Immature natural killer cell (primary cell): Measurements from ENCODE around the gene TENT4A. TPM values are rescaled to one million over a fixed set of nuclear protein-coding genes. Genes with fewer than 3 reads are reported as not detected.
"Not testable (repeated sequence)": the region's sequence is repeated elsewhere in the genome, so short reads cannot be mapped to it uniquely, and the experiment has no call there.

Source experiments
- DNase-seq, 3 donors: peaks; one replicate each; pipeline ENCODE4 v3.0.0; 2022; ENCODE audit warnings: mixed read lengths in 1 of 3
- H3K27ac Mint-ChIP-seq, 6 donors: one replicate each; pipeline ENCODE4 v1.8.0; 2020; ENCODE audit warnings: mixed read lengths in 6 of 6, mild to moderate bottlenecking in 5 of 6, inconsistent platforms in 4 of 6, moderate library complexity in 3 of 6
- H3K27me3 Mint-ChIP-seq, 3 donors: one replicate each; pipeline ENCODE4 v1.8.0; 2020 to 2021; ENCODE audit warnings: low read depth in 3 of 3, mild to moderate bottlenecking in 3 of 3, mixed read lengths in 3 of 3, moderate library complexity in 3 of 3, inconsistent platforms in 1 of 3
- H3K36me3 Mint-ChIP-seq, 3 donors: one replicate each; pipeline ENCODE4 v1.8.0; 2020; ENCODE audit warnings: mixed read lengths in 3 of 3, inconsistent platforms in 2 of 3, mild to moderate bottlenecking in 2 of 3
- H3K4me1 Mint-ChIP-seq, 2 donors: one replicate each; pipeline ENCODE4 v1.8.0; 2020; ENCODE audit warnings: inconsistent platforms in 2 of 2, mild to moderate bottlenecking in 2 of 2, mixed read lengths in 2 of 2, moderate library complexity in 1 of 2
- H3K4me3 Mint-ChIP-seq, 5 donors: one replicate each; pipeline ENCODE4 v1.8.0; 2020; ENCODE audit warnings: mild to moderate bottlenecking in 5 of 5, mixed read lengths in 5 of 5, inconsistent platforms in 3 of 5, moderate library complexity in 3 of 5
- H3K9me3 Mint-ChIP-seq, 6 donors: one replicate each; pipeline ENCODE4 v1.8.0; 2020; ENCODE audit warnings: mild to moderate bottlenecking in 6 of 6, mixed read lengths in 6 of 6, inconsistent platforms in 4 of 6, moderate library complexity in 3 of 6
- polyA plus RNA-seq, 3 donors: library from polyadenylated mRNA; unstranded; fragments of 300-500 nt; fragmentation: Illumina TruSeq; gene quantifications; one replicate each; pipeline ENCODE4 v1.2.3, GENCODE V29; 2021

TENT4A gene
- polyA plus RNA-seq, result 1 to 10 TPM in 1 of 3 donors, under 1 TPM in 2; 0.05 to 1.6 (median 0.84) TPM

GRCh38 chr5:6713274-6714225 lies at the start of gene TENT4A:
Gene TENT4A (plus strand): TSS chr5:6713432. CDS start chr5:6713984, 552 bp downstream.
- Mint-ChIP-seq H3K4me1 (peaks cover 49 to 50% of the 10 kb centered on the region in 2 donors), H3K27me3 (peaks cover 4 to 26% (median 19%) of the 10 kb centered on the region in 3 donors), H3K4me3 (peak within 1 kb of the TSS; percentile 83 to 91 (median 90)), H3K27ac (peak within 1 kb of the TSS; percentile 87 to 96 (median 94)), H3K9me3 (no peaks in the 10 kb centered on the region), H3K36me3 (no peaks in the 10 kb centered on the region)
- DNase-seq, result no peak

GRCh38 chr5:6666762-6667161 lies 46.5 kb upstream of the TENT4A start:
- Mint-ChIP-seq H3K4me1 (no peaks in the 10 kb centered on the region), H3K4me3 (no peak overlapping the region), H3K27me3 (no peaks in the 10 kb centered on the region), H3K27ac (no peak overlapping the region), H3K9me3 (no peaks in the 10 kb centered on the region), H3K36me3 (peaks cover 16 to 25% (median 19%) of the 10 kb centered on the region in 3 donors)
- DNase-seq, result no peak

DNA sequence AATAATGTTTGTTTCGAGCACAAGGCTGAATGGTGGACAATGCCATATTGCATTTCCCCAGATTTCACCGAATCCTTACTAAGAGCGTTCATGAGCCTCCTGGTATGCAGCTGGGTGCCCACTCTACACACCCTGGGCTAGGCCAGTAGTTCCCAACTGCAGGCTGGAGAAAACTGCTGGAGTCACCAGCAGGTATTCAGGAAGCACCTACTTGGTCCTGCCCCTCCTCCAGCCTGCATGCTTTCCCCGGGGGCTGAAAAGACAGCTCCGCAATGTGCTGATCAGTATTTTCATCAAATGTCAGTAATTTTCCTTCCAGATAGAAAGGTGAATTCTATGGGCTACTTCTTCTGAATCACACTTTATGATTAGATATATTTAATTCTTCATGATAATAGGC lies 45.6 kb upstream of the TENT4A start:
- H3K27ac Mint-ChIP-seq, result no peak overlapping the region
- no peaks in the 10 kb centered on the region for H3K27me3 Mint-ChIP-seq
- peaks cover 16 to 25% (median 19%) of the 10 kb centered on the region in 3 donors for H3K36me3 Mint-ChIP-seq
- H3K4me3 Mint-ChIP-seq, result no peak overlapping the region
- H3K9me3 Mint-ChIP-seq, result no peaks in the 10 kb centered on the region
- no peak for DNase-seq
- no peaks in the 10 kb centered on the region for H3K4me1 Mint-ChIP-seq

- not testable (repeated sequence) for DNase-seq, H3K27ac Mint-ChIP-seq, H3K9me3 Mint-ChIP-seq, H3K27me3 Mint-ChIP-seq, H3K4me3 Mint-ChIP-seq, H3K4me1 Mint-ChIP-seq
- peaks cover 16 to 30% (median 19%) of the 10 kb centered on the region in 3 donors for H3K36me3 Mint-ChIP-seq
Measured at GRCh38 chr5:6668717-6669116, 44.5 kb upstream of the TENT4A start.

DNA sequence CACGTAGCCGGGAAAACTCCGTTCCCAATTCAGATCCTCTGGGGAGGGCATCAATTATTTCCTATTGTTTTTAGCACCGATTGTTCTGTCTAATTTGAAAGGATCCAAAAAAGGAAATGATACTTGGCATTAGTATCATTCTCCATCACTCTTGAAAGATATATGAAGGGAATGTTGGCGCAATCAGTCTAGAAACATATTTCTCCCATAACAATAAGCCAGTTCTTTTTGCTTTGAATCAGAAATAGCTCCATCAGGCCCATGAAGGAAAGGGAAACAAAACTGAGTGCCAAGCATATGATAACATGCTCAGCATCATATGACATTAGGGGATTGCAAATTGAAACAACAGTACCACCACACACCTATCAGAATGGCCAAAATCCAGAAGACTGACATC lies 40.2 kb upstream of the TENT4A start:
- Mint-ChIP-seq H3K27me3 (peaks cover 0 to 2% (median 0%) of the 10 kb centered on the region in 3 donors), H3K4me3 (no peak overlapping the region), H3K36me3 (peaks cover 12 to 30% (median 16%) of the 10 kb centered on the region in 3 donors), H3K4me1 (no peaks in the 10 kb centered on the region), H3K27ac (no peak overlapping the region), H3K9me3 (peaks cover 0 to 1% (median 0%) of the 10 kb centered on the region in 6 donors)
- DNase-seq, result no peak

- H3K27ac Mint-ChIP-seq, result no peak overlapping the region
- H3K36me3 Mint-ChIP-seq, result peaks cover 12 to 27% (median 16%) of the 10 kb centered on the region in 3 donors
- H3K9me3 Mint-ChIP-seq, result peaks cover 0 to 1% (median 0%) of the 10 kb centered on the region in 6 donors
Measured at GRCh38 chr5:6673963-6674362, 39.3 kb upstream of the TENT4A start.

GRCh38 chr5:6674421-6674820 lies 38.8 kb upstream of the TENT4A start:
- Mint-ChIP-seq H3K36me3 (peaks cover 8 to 23% (median 16%) of the 10 kb centered on the region in 3 donors), H3K9me3 (peaks cover 0 to 1% (median 0%) of the 10 kb centered on the region in 6 donors), H3K4me1 (no peaks in the 10 kb centered on the region), H3K27me3 (peaks cover 0 to 6% (median 2%) of the 10 kb centered on the region in 3 donors), H3K4me3 (no peak overlapping the region), H3K27ac (no peak overlapping the region)
- no peak for DNase-seq

More at GRCh38 chr5:6673963-6674362, 39.3 kb upstream of the TENT4A start:
- Mint-ChIP-seq H3K4me1 (no peaks in the 10 kb centered on the region), H3K4me3 (no peak overlapping the region), H3K27me3 (peaks cover 0 to 6% (median 2%) of the 10 kb centered on the region in 3 donors)
- no peak for DNase-seq

- peaks cover 0 to 1% (median 0%) of the 10 kb centered on the region in 6 donors for H3K9me3 Mint-ChIP-seq
- no peaks in the 10 kb centered on the region for H3K4me1 Mint-ChIP-seq
- H3K27ac Mint-ChIP-seq, result no peak overlapping the region
- peaks cover 0 to 6% (median 2%) of the 10 kb centered on the region in 3 donors for H3K27me3 Mint-ChIP-seq
- H3K4me3 Mint-ChIP-seq, result no peak overlapping the region
- DNase-seq, result no peak
- peaks cover 5 to 20% (median 13%) of the 10 kb centered on the region in 3 donors for H3K36me3 Mint-ChIP-seq
Measured at GRCh38 chr5:6674886-6675285, 38.3 kb upstream of the TENT4A start.

GRCh38 chr5:6675784-6676491 lies 37.3 kb upstream of the TENT4A start:
- H3K9me3 Mint-ChIP-seq, result peaks cover 0 to 1% (median 0%) of the 10 kb centered on the region in 6 donors
- no peak overlapping the region for H3K4me3 Mint-ChIP-seq
- H3K27ac Mint-ChIP-seq, result no peak overlapping the region
- no peak for DNase-seq
- peaks cover 2 to 12% (median 8%) of the 10 kb centered on the region in 3 donors for H3K36me3 Mint-ChIP-seq
- H3K27me3 Mint-ChIP-seq, result peaks cover 0 to 6% (median 2%) of the 10 kb centered on the region in 3 donors
- no peaks in the 10 kb centered on the region for H3K4me1 Mint-ChIP-seq

GRCh38 chr5:6676702-6677101 lies 36.5 kb upstream of the TENT4A start:
- H3K9me3 Mint-ChIP-seq, result peaks cover 0 to 1% (median 0%) of the 10 kb centered on the region in 6 donors
- no peak overlapping the region for H3K27ac Mint-ChIP-seq
- no peak overlapping the region for H3K4me3 Mint-ChIP-seq
- DNase-seq, result no peak
- H3K36me3 Mint-ChIP-seq, result peaks cover 0 to 4% (median under 1%) of the 10 kb centered on the region in 3 donors
- peaks cover 0 to 9% (median 3%) of the 10 kb centered on the region in 3 donors for H3K27me3 Mint-ChIP-seq
- no peaks in the 10 kb centered on the region for H3K4me1 Mint-ChIP-seq

DNA sequence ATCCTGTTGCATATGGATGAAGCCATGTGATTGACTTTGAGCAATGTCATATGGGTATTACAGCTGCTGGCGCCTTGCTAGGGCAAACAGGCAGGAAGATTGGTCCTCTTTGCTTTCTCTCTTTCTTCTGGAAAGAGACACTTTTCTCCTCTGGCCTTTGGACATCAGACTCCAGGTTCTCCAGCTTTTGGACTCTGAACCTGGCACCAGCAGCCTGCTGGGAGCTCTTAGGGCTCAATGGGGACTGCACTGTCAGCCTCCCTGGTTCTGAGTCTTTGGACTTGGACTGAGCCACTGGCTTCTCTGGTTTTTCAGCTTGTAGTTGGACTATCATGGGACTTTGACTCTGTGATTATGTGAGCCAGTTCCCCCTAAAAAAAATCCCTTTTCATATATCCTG lies 34.8 kb upstream of the TENT4A start:
- no peak overlapping the region for H3K27ac Mint-ChIP-seq
- H3K9me3 Mint-ChIP-seq, result peaks cover 0 to 1% (median 0%) of the 10 kb centered on the region in 6 donors
- DNase-seq, result no peak
- no peaks in the 10 kb centered on the region for H3K4me1 Mint-ChIP-seq
- no peak overlapping the region for H3K4me3 Mint-ChIP-seq
- H3K36me3 Mint-ChIP-seq, result no peaks in the 10 kb centered on the region
- H3K27me3 Mint-ChIP-seq, result peaks cover under 1 to 12% (median 11%) of the 10 kb centered on the region in 3 donors

DNA sequence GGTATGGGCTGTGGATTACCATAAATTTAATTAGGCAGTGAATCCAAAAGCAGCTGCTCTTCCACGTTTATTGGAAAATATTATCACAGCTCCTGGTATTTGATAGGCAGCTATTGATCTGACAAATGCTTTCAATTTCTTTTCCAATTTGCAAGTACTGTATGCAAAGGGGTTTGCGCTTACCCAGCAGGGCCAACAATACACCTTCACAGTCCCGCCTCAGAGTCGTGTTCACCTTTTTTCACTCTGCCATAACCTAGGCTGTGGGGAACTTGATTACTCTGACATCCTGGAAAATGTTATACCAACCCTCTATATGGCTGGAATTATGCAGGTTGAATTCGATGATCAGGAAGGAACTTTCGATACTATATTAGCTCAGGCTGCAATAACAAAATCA lies 32.3 kb upstream of the TENT4A start:
- Mint-ChIP-seq H3K36me3 (no peaks in the 10 kb centered on the region), H3K27me3 (peaks cover 2 to 19% (median 17%) of the 10 kb centered on the region in 3 donors), H3K4me3 (no peak overlapping the region), H3K4me1 (no peaks in the 10 kb centered on the region), H3K9me3 (peaks cover 0 to 1% (median 0%) of the 10 kb centered on the region in 6 donors), H3K27ac (no peak overlapping the region)
- no peak for DNase-seq

- Mint-ChIP-seq H3K4me1 (peaks cover 2 to 4% of the 10 kb centered on the region in 2 donors), H3K27me3 (peaks cover 2 to 23% (median 17%) of the 10 kb centered on the region in 3 donors), H3K27ac (no peak overlapping the region), H3K9me3 (no peaks in the 10 kb centered on the region), H3K36me3 (no peaks in the 10 kb centered on the region), H3K4me3 (no peak overlapping the region)
- no peak for DNase-seq
Measured at GRCh38 chr5:6681682-6682081, 31.6 kb upstream of the TENT4A start.
